CMK (cell line): ENCODE measurements around the gene RFX4.
"Not testable (repeated sequence)": the region's sequence is repeated elsewhere in the genome, so short reads cannot be mapped to it uniquely, and the experiment has no call there.

Experiments used
- DNase-seq: peaks from one replicate; pipeline ENCODE4 v3.0.0-alpha.2; 2010; ENCODE audit warnings: low read depth

The RFX4 gene

DNA sequence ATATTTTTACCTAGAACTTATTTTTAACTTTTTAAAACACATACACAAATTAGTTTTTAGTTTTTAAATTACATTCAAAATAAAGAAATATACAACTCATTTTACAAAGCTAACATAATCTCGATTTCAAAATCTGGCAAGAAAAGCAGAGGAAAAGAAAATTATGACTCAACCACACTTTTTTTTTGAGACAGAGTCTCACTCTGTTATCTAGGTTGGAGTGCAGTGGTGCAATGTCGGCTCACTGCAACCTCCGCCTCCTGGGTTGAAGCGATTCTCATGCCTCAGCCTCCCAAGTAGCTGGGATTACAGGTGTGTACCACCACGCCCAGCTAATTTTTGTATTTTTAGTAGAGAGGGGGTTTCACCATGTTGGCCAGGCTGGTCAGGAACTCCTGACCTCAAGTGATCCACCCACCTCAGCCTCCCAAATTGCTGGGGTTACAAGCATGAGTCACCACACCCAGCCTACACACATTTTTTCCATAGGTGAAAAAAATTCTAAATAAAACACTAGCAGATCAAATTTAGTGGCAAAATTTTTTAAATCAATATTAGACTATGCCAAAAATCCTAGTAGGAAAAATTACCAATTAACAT lies 143.9 kb downstream of the RFX4 start:
- not testable (repeated sequence) for DNase-seq

DNA sequence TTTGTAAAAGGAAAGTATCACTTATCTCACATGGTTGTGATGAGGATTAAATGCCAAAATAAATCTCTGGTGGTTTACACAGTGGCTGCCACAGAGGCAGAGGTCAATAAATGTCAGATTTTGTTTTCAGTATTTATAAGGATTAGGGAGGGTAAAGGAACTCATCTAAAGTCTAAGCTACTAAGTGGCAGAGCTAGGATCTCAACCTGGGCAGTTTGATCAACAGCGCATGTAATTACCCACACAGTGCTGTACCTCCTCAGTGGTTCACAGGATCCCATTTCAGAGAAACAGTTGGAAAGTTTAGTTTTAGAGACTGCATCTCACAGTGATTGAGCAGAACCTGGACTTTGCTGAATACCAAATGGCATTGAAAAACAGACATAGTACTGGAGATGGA lies 146.8 kb downstream of the RFX4 start:
- DNase-seq = no peak

DNA sequence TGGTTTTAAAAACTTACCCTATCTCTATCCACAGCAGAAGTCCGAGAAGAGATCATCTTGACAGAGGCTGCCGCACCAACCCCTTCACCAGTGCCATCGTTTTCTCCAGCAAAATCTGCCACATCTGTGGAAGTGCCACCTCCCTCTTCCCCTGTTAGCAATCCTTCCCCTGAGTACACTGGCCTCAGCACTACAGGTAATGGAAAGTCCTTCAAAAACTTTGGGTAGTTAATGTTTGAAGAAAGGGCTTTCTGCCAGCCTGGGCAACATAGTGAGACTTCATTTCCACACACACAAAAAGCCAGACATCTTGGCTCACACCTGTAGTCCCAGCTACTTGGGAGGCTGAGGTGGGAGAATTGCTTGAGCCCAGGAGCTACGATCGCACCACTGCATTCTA lies 150.1 kb downstream of the RFX4 start:
- DNase-seq = no peak

DNA sequence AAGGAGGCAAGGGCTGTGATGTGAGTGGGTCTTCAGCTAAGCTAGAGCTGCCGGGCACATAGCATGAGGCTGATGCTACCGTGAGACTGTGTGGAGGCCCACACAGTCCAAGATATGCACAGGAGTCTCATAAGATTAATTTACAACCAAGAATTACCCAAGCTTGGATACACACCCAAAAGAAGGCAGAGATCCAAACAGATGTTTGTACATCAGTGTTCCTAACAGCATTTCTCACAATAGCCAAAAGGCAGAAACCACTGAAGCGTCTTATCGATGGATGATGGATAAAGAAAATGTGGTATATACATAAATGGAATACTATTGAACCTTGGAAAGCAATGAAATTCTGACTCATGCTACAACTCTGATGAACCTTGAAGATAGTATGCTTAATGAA lies 150.9 kb downstream of the RFX4 start:
- no peak for DNase-seq

DNA sequence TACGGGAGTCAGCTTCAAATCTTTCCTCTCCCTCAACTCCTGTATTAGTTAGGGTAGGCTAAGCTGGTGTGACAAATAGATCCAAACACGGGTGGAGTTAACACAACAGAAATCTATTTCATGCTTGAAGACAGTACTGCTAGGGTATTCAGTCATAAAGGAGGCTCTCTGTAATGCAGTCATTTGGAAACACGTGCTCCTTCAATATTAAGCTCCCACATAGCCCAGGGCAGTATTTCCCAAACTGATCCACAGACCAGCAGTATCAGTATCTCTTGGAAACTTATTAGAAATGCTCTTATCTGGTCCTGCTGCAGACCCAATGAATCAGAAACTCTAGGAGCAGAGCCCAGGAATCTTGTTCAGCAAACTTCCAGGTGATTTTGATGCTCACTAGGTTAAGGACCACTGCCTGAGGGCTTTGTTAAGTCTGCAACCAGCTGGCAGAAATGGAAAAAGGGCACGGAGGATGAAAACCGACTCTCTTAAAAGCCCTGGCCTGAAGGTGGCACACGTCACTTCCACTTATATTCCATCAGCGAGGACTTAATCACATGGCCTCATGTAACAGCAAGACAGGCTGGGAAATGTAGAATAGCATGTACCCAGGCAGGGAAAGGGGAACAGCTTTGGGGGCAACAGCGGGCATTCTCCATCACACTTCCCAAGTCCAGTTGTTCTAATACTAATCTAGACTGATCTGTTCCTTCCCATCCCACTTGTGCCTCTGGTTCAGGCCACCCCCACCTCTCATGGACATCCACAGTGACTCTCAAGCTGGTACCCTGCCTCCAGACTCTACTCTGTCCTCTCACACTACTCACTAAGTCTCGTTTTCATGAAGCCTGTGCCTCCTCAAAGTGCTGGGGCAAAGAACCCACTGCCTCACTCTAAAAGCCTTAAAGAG lies 153.5 kb downstream of the RFX4 start:
- DNase-seq = no peak

DNA sequence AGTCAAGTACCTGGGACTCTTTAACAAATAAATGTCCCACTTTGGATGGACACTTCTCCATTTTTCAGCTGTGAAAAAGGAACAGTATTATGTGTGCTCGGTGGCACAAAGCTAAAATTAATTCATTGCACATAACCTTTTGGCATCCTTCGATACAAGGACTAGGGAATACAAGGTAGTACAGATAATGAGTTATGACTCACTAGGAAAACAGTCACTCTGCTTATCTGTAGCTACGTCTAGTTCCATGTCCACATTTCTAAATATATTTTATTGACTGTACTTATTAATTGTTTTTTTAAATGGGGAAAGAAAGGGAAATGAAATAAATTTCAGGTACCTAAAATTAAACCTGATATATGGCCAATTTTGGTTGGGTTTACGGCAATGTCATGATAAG lies 156.5 kb downstream of the RFX4 start:
- DNase-seq = no peak

DNA sequence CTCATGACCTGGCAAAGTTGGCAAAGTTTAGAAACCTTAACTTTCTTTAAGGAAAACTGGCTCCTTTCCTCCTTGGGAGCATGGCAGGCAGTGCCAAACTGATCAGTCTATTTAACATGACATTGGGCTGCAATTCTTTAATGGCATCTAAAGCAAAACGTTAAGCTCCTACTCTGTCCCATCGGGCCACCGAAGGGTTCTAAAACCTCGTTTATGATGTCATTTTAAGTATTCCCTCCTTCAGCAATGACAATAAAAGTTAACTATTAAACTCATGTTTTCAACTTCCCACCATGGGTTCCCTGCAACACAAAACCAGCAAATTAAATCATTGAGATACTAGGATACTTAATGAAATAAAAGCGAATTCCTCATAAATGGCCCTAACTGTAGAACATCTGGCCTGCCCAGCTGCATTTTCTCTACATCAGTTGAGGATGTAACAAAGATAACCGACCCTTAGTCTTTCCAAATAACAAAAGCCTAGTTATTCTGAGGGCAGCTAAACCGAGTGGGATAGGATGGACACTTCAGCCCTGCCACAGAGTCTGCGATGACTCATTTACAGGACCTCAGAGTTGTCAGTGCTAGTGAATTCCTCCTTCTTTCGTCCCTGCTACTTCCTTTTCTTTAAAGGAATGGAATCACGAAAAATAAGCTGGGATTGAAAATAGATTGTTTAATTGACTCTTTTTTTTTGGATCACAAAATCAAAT lies 157.2 kb downstream of the RFX4 start:
- DNase-seq = no peak

DNA sequence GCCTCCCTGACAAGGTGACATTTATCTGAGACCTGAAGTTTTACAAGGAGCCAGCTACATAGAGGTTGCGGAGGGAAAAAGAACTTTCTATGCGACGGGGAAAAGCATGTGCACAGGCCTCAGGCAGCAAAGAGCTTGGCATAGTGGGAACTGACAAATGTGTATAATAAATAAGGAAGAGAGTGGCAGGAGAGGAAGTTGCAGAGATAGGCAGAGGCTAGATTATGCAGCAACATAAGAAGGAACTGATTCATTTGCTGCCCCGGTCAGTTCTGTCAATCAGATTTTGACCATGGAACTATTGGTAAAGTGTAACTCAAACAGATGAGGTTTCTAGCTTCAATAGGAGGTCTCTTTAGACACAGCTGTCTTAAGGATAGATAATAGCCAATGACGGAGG lies 158.0 kb downstream of the RFX4 start:
- DNase-seq = no peak

DNA sequence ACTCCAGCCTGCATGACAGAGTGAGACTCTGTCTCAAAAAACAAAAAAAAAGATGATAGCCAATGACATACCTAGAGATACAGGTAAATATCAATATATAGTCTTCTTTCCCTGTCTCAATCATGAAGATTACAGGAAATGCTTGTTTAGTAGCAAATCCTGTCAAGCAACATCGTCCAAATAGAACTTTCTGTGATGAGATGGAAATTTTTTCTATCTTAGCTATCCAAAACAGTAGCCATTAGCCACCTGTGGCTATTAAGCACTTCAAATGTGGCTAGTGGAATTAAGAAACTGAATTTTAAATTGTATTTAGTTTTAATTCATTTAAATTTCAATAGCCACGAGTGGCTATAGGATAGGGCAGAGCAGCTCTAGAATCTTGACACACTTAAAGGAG lies 158.4 kb downstream of the RFX4 start:
- no peak for DNase-seq

DNA sequence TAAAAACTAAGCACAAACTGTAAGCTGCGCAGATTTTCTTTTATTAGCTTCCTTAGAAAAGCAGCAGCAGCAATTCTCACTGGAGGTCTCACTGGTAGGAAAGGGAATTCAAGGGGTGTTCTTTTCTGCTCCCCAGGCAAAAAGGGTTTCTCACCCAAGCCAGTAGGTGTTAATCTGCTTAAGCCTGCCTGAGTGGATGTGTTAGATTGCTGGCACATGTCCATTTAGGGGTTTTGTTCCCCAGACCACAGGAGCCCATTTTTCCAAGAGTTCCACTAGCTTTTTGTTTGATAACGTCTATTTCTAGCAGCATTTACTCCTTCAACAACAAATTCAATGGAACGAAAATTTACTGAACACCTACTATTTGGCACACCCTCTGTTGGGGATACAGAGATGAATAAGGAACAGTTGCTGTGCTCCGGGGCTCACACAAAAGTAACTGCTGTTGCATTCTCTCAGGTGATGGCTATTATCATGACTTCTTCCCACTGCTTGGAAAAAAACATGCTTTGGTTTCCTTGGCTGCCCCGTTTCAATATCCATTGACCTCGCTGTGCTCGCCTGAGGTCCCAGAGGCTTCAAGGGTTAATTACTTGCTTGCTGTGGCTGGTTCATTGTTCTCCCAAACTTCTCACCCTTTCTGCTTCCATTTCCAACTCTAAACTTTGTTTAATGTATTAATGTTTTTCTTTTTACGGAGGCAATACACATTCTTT lies 160.6 kb downstream of the RFX4 start:
- no peak for DNase-seq

DNA sequence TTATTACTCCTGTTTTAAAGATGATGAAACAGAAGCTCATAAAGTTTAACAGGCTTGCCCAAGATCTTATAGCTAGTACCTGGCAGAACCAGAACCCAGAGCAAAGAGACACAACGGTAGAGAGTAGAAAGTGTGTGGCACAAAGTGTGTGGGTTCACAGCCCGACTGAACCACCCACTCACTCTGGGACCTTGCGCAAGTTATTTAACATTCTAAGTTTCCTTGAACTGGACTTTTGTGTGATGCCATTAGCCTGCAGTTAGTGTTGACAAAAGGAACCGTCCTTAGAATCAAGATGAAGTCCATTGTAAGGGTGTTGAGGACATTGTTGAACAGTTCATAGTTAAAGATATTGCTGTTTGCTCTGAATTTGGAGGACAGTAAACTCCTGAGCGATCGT lies 161.8 kb downstream of the RFX4 start:
- DNase-seq = no peak

DNA sequence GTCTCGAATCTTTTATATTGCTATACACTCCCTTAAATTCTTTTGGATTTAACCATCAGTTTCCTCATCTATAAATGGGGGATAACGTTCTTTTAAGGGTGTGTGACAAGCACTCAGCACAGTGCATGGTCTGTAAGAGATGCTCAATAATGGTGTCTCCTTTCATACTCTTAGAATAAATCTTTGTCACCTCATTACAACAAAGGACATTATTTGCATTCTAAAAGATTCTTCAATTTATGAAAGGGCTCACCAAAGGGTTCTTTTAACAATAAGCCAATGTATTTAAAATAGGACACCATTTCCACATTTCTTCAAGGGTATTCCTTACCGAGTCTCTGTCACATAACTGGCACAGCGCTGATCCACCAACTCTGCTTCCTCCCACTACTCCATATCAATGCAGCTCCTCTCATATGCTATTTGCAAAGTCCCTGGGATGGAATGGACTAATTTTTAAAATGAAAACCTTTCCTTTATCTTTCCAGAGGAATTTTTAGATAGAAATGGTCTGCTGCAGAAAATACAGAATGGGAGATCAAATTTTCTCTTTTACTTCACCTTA lies 162.5 kb downstream of the RFX4 start:
- DNase-seq = no peak

DNA sequence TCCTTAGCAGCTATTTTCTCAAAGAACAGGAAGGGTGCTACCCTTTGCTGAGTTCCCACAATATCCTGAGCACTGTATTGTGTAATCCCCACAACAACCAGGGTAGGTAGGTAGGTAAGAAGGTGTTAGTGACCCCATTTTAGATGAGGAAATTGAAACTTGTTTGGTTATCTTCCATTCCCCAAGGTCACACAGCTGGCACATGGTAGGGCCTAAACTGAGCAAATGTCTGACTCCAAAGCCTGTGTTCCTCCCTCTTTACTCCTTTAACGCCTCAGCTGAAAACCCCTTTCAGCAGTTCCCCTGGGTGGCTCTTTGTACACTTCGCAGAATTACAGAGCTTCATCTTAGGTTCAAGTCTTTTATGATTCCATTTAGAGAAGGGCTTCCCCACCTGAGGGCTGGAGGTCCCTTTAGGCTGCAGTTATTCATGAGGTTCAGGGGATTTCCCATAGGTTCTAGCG lies 165.2 kb downstream of the RFX4 start:
- no peak for DNase-seq

DNA sequence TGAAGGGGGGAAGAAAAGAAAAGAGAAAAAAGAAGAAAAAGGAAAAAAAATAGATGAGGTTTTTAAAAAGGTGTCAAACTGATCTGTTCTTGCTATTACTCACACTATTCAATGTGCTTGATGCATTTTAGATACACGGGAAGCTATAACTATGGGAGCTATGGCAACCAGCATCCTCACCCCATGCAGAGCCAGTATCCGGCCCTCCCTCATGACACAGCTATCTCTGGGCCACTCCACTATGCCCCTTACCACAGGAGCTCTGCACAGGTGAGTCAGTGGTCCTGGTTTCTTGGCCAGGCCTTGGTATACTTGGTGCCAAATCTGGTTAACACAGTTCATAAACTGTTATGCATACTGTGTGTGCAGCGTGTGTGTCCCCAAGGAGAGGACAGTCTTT lies 167.7 kb downstream of the RFX4 start:
- DNase-seq = no peak

DNA sequence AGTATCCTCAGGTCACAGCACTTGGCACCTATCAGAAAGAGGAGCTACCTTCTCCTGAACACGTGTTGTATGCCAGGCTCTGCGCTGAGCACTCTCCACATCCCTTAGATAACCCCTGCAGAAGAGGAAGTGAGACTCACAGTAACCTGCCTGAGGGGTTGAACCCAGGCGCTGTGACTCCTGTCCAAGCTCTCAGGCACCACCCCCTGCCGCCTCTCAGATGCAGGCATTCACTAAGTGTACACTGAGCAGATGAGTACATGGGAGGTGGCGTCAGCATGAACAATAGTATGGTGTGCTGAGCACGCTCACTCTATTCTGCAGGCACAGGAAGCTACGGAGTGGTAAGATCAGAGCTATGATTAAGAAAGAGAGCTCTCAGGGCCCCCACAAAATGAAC lies 170.7 kb downstream of the RFX4 start:
- DNase-seq = no peak

DNA sequence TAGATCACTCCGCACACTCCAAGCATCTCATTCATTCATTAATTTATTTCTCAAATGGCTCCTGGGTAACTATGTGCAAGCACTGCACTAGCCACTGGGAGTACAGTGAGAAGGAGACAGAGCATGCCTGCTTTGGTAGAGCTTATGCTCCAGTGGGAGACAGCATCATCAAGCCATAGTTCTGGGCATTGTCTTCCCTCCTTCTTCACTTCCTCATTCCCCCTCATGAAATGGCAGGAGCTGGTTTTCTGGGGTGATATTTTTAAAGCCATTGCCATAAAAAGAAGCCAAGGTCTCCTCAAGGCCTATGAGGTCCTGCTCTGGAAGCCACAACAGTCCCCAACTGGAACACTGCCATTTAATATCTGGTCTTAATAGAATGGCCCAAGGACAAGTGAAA lies 171.5 kb downstream of the RFX4 start:
- DNase-seq = no peak

DNA sequence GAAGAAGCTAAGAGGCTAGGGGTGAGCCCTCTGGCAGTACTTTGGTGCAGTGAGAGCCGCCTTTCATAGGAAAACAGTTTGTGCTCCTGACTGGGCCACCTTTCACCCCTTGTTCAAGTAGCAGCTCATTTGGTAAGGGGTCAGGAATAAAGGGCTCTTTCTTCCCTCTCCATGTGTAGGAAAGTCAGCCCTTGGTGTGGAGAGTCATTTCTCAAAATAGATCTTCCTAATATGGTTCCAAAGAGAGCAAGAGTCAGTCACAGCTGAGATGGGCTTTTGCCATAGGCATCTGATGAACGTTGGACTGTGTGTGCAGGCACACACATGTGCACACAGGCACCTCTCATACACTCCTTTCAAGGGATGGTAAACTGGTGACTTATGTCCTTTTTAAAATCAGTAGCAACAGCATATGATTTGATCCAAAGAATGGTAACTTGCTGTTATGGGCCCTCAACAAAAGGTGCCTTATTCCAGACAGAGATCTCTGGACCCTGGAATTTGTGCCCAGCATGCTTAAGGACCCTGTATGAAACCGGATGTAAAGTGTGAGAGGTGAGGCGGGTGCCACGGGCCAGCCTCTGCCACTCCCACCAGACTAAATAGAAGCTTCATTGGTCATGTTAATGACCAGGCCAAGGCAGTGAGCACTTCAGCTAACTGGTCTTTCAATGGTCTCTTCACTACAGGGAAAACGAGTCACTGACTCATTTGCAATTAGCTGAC lies 175.0 kb downstream of the RFX4 start:
- no peak for DNase-seq

DNA sequence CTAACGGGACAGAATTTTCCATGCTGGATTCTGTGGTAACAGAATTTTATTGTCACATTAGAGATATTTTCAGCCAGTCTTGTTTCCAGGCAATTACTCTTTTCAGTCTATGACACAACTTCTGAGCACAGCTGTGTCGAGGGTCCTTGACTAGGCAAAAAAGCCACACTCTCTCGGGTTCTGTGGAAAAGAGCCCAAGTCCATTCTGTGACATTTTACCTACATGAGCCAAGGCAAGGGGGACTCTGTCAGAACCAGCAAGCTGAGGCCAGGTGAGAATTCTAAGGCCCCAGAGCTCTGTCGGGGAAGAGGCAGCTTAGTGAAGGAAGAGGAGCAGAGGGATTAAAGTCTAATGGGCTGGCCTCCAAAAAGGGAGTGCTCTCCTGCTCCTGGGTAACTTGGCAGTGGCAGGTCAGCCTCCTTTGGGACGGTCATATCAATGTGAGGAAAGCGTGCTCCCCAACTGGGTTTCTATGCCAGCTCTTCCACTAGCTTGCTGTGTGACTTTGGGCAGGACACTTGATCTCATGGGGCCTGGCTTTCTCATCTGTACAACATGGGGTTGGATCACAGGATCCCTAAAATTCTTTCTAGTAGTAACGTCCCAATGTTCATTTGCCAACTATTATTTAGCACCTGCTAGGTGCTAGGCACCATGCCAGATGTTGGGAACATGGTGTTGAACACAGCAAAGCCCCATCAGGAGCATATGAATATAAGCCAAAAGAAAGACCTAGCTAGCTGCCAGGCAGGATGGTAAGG lies 175.7 kb downstream of the RFX4 start:
- DNase-seq = no peak

DNA sequence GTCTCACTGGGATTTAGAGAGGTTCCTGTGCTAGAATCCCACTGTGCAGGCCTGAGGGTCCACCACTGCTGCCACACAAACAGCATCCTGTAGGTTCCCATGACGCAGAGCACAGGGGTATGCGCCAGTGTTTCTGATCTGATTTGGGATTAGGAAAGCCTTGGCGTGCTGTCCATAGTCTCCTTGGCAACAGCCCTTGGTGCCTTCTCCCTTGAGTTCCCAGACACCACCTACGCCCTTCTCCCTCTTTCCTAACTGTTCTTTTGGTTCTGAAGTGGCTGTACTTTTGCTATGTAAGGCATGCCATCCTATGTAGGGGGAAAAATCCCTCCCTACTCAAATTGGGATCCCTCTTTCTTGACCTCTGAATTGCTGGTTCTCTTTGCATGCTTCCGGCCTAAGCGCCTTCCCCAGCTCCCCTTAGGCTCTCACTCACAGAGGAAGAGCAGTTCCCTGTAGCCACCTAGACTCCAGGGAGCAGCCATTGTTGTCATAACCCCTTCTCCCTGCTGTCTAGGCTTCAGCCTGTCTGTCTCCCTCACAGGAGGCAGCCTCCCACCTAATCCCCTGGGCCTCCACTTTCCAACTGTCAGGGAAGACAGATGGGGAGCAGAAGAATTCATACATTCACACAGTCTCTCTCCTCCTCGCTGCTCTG lies 176.9 kb downstream of the RFX4 start:
- DNase-seq = no peak

DNA sequence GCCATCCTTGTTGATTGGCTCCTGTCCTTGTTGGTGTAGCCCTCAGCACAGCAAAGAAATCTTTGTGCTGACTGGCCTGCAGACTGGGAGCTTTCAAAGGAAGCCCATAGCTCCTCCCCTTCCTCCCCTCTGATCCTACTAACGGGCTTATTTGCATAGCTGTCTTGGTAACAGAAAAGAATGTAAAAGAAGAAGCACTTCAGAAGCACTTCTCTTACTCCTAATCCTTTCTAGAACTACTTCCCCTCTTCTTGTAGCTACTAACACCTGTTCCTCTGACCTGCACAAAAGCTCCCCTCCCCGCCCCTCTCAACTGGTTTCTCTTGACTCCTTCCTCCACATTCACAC lies 177.4 kb downstream of the RFX4 start:
- no peak for DNase-seq
